ES-I3 (cell line): Measurements from ENCODE around the gene CNKSR2.
A peak's percentile ranks its signal among the peaks of the same experiment; 100 is the strongest.

Experiments
- H3K36me3 ChIP-seq: 2 replicates; pipeline ENCODE4 v1.6.1; 2013; ENCODE audit warnings: mild to moderate bottlenecking, low read length, control low read depth, moderate library complexity; ENCODE audit not compliant: insufficient read depth
- H3K4me1 ChIP-seq: 2 replicates; pipeline ENCODE4 v1.6.1; 2013; ENCODE audit warnings: mild to moderate bottlenecking, control low read depth, low read length; ENCODE audit not compliant: insufficient read depth
- H3K9ac ChIP-seq: 2 replicates; pipeline ENCODE4 v1.6.1; 2013; ENCODE audit warnings: low read depth, mild to moderate bottlenecking, low read length, moderate library complexity
- H3K9me3 ChIP-seq: 2 replicates; pipeline ENCODE4 v1.6.1; 2013; ENCODE audit warnings: mild to moderate bottlenecking, low read length, moderate library complexity; ENCODE audit not compliant: control insufficient read depth, insufficient read depth

Gene CNKSR2

DNA sequence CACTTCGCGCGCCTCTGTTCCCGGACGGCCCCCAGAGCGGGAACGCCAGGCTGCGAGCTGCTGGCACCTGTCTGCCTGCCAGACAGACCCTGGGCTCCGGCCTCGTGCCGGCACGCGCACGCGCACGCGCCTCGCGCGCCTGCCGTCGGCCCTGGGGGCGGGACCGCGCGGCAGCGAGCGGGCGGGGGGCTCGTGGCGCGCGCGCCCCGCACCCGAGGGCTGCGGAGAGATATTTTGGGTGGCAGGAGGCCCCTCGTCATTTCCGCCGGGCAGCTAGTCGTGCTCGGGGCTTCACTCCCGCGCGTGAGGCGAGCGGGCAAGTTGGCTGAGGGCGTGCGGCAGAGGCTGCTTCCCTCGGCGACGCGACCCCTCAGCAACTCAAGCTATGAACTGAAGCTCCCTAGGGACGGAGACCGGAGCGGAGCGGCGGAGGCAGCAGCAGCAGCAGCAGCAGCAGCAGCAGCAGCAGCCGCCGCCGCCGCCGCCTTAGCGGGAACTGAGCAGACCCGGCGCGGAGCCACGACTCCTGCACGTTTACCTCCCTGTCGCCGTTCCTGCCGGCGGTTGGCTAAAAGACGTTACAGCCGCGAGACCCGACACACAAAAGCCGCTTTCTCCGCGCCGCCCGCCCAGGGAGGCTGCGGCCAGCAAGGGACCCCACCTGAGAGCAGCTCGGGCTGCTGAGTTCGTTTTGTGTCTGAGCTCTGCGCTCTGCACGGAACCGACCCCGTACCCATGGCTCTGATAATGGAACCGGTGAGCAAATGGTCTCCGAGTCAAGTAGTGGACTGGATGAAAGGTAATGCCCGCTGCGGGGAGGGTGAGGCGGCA lies at the start of gene CNKSR2:
Gene CNKSR2 (plus strand): TSS at position 256 of the 831 bp plus-strand sequence. CDS start 480 bp downstream, at position 736.
- Histone ChIP-seq H3K9ac (peak within 1 kb of the TSS; percentile 67; the same call in 1 of the 2 replicates), H3K36me3 (no peaks in the 10 kb centered on the region), H3K4me1 (no peaks in the 10 kb centered on the region), H3K9me3 (no peaks in the 10 kb centered on the region)

DNA sequence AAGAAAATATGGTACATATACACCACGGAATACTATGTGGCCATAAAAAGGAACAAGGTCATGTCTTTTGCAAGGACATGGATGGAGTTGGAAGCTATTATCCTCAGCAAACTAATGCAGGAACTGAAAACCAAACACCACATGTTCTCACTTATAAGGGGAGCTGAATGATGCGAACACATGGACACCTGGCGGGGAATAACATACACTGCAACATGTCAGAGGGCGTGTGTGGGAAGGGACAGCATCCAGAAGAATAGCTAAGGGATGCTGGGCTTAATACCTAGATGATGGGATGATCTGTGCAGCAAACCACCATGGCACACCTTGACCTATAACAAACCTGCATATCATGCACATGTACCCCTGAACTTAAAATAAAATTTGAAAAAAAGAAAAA lies 19.5 kb upstream of the CNKSR2 start:
- H3K9ac ChIP-seq, result no peak overlapping the region
- no peaks in the 10 kb centered on the region for H3K4me1 ChIP-seq
- no peaks in the 10 kb centered on the region for H3K9me3 ChIP-seq
- no peaks in the 10 kb centered on the region for H3K36me3 ChIP-seq

DNA sequence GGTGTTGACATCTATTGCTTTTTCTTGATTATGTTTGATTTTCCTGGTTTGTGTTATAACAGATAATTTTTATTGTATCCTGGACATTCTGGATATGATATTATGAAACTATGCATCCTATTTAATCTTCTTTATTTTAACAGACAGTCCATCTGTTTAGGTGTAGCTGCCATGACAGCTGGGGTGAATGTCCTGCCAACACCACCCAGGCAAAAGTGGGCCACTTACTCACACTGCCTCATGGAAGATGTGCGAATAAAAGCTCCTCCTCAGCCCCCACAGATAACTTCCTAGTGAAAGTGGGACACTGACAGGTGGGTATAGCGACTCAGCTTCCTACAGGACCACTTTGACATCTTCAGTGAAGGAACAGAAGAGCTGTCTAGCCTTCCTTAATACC lies 18.4 kb upstream of the CNKSR2 start:
- no peaks in the 10 kb centered on the region for H3K36me3 ChIP-seq
- H3K4me1 ChIP-seq, result no peaks in the 10 kb centered on the region
- no peak overlapping the region for H3K9ac ChIP-seq
- H3K9me3 ChIP-seq, result no peaks in the 10 kb centered on the region

DNA sequence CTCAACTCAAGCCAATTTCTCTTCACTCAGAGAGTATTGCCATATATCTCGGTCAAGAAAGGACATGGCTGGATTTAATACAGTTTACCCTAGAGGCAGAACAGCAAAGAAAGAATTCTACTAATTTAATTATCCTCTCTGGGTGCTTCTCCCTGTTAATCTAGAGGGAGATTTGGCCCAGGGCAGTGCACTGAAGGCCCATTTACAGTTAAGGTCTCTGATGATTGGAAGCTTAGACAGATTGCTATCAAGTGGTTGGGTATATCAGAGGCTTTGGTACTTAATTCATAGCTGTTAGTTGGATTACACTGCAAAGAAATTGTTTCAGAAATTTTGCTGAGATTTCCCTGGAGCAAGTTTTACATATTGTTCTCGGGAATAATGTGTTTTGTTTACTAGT lies 4.6 kb upstream of the CNKSR2 start:
- Histone ChIP-seq H3K36me3 (no peaks in the 10 kb centered on the region; the same call in 1 of the 2 replicates), H3K9me3 (no peaks in the 10 kb centered on the region), H3K4me1 (no peaks in the 10 kb centered on the region), H3K9ac (no peak overlapping the region)

DNA sequence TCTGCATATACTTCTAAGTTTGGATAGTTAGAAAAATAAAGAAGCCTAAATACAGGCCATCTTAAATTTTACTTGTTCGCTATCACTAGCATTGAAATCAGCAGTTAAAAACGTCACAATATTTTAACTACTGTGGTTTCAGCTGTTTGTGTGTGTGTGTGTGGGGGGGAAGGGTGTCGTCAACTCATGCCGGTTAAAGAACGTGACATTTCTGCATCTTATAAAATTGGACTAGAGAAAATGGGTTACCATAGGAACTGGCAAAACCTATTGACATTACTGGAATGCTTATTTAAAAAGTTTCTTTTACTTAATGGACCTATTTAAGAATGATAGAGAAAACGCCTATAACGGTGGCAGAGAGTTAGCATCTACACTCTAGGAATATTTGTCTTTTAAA lies 1.2 kb upstream of the CNKSR2 start:
- H3K9me3 ChIP-seq, result no peaks in the 10 kb centered on the region
- no peak overlapping the region for H3K9ac ChIP-seq
- H3K4me1 ChIP-seq, result no peaks in the 10 kb centered on the region
- no peaks in the 10 kb centered on the region; the same call in 1 of the 2 replicates for H3K36me3 ChIP-seq

DNA sequence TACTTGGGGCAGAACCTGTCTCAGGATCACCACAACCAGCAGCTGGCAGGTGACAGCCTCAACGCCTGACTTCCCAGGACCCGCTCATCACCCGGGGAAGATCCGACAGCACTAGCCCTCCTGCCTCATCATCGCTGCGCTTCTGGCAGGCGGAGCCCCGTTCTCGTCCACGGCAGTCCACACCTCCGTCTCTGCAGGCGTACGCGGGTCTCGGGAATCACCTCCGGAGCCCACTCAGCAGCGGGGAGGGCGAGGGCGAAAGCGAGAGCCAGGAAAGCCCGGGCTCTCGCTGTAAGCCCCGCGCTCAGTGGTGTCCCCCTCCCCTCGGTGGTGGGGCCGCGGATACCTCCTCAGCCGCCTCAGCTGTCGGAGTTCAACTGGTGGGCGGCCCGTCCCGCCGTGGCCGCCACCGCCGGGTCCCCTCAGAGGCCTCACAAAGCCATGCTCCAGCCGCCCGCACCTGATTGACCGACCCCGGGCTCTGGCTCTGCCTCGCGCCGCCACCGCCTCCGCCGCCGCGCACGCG lies 518 bp upstream of the CNKSR2 start:
- Histone ChIP-seq H3K9ac (peak overlapping the region; percentile 67; the same call in 1 of the 2 replicates), H3K4me1 (no peaks in the 10 kb centered on the region), H3K36me3 (no peaks in the 10 kb centered on the region; the same call in 1 of the 2 replicates), H3K9me3 (no peaks in the 10 kb centered on the region)

DNA sequence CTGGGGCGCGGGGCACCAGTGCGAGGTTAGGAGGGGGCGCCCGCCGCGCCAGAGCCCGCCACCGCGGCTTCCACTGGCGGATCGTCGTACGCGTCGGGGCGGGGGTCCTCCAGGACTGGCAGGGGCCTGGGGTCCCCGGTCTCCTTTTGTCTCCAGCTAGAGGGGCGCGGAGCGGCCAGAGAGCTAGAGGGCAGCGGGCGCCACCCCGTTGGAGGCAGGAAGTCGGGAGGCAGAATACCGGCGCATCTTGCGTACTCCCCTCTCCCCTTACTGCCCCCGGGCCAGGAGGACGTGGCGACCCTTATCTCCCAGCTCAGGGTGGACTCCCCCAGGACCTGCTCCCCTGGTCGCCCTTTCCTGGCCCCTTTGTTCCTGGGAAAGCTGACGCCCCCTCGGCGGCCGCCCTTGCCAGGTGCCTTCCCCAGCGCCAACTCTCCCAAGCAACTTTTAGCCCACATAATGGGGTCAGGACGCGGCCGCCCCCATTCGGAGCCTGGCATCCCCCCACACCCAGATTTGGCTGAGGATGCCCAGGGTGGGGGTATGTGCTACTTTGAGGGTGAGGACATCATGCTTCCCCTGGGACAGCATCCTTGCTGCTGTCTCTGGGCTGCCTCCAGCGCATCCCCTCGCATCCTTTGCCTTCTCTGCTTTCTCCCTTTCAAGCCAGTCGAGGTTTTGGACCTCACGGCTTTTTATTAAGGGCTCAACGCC lies 933 bp downstream of the CNKSR2 start:
- Histone ChIP-seq H3K9ac (peak overlapping the region; percentile 67; the same call in 1 of the 2 replicates), H3K9me3 (no peaks in the 10 kb centered on the region), H3K4me1 (no peaks in the 10 kb centered on the region), H3K36me3 (no peaks in the 10 kb centered on the region)

DNA sequence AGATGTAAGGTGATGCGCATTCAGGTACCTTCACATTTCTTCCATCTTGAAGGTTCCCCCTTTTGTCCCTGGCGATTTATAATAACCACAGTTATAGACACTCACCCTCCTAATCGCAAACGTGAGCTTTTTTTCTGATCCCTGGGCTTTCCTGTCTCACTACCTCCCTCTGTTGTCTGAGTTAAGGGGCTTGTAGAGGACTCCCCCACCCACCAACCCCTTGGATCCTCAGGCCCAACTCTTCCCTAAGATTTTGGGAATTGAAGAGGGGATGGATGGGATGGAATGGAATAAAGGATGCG lies 1.4 kb downstream of the CNKSR2 start:
- Histone ChIP-seq H3K9ac (peak overlapping the region; percentile 67), H3K9me3 (no peaks in the 10 kb centered on the region), H3K36me3 (no peaks in the 10 kb centered on the region), H3K4me1 (no peaks in the 10 kb centered on the region)

DNA sequence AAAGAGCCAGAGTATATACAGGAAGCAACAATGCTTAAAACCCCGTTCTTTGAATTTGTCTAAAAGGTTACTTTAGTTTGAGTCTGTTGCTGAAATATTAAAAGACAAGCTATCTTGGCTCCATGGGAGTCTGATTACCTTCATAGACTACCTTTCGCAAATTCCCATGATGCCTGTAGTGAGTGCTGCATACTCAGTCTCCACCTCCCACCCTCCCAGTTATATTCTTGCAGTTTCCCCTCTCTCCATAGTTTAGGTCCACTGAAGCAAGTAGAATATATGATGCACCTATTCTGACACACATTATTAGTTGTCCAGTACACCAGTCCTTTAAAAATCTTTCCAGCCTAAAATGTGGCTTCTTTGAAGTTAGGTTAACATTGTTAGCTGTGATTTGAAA lies 2.4 kb downstream of the CNKSR2 start:
- H3K4me1 ChIP-seq, result no peaks in the 10 kb centered on the region
- no peaks in the 10 kb centered on the region for H3K9me3 ChIP-seq
- H3K9ac ChIP-seq, result no peak overlapping the region

DNA sequence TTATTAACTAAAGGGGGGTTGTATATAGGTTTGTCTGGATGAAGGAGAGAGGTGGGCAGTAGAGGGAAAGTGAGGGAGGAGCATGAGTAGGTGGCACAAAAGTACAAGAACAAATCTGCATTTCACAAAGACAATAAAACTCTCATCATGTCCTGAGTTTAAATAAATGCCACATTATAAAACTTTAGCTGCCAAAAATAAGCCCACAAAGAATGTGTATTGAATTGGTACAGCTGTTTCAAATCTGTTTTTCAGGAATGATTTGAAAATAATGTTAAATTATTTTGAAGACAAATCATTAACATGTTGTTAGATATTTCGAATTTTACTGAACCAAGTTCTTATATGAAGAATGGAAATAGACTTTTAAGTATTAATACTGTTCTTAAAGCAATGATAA lies 5.8 kb downstream of the CNKSR2 start:
- no peaks in the 10 kb centered on the region for H3K4me1 ChIP-seq
- no peaks in the 10 kb centered on the region for H3K9me3 ChIP-seq
- H3K36me3 ChIP-seq, result no peaks in the 10 kb centered on the region
- H3K9ac ChIP-seq, result no peak overlapping the region

More for the DNA sequence above, 2.4 kb downstream of the CNKSR2 start:
- no peaks in the 10 kb centered on the region for H3K36me3 ChIP-seq

DNA sequence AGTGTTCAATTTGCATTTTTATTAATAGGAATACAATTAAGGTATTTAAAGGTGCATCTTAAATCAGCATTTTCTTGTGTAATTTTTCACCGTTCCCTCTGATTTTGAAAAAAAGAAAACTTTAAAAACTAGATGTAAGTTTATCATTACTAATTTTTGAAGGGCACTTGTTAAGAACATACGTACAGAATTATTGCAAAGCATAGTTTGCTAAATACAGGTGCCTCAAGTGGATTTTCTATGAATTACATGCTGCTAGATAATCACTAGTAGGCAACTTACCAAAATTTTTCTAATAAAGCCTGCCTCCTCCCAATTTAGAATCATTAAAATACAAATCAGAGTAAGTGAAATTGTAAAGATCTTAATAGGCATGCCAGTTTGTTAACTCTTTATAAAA lies 8.5 kb downstream of the CNKSR2 start:
- H3K36me3 ChIP-seq, result no peaks in the 10 kb centered on the region
- H3K9ac ChIP-seq, result no peak overlapping the region
- H3K4me1 ChIP-seq, result no peaks in the 10 kb centered on the region
- no peaks in the 10 kb centered on the region for H3K9me3 ChIP-seq

DNA sequence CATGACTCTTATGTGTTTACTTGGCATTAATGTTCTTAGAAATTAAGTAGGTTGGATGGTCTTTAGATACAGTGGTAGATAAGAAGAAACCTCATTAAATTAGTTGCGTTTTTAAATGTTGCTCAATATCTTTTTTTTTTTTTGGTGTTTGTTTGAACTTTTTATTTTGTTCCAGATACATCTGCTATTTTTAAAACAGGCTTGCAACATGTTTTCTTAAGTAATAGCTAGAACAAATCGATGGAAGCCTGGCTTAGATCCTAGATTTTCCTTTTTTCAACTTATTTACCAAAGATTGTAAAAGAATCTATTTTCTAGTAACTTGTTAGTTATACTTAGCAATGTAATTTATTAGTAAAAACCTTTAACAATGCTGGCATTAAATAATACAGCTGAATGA lies 9.3 kb downstream of the CNKSR2 start:
- no peaks in the 10 kb centered on the region for H3K36me3 ChIP-seq
- H3K4me1 ChIP-seq, result no peaks in the 10 kb centered on the region
- H3K9me3 ChIP-seq, result no peaks in the 10 kb centered on the region
- H3K9ac ChIP-seq, result no peak overlapping the region

DNA sequence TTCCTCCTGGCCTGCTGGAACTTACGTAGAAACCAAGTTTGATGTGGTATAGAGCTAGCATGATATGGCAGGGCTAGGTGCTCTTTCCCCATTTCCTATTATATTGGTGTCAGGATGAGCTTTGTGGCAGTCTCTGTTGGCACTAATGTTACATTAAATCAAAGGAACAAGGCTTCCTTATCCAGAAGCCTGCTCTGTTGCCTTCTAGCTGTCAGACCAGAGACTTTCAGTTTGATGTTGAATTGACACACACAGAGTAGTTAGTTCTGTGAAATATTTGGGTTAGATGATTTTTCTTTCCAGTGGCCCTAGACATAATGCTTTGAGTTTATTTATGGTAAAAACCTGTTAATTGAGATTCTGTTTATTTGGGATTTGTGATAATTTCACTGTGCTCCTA lies 10.0 kb downstream of the CNKSR2 start:
- no peaks in the 10 kb centered on the region for H3K36me3 ChIP-seq
- H3K9me3 ChIP-seq, result no peaks in the 10 kb centered on the region; the same call in 1 of the 2 replicates
- H3K4me1 ChIP-seq, result no peaks in the 10 kb centered on the region
- no peak overlapping the region for H3K9ac ChIP-seq

DNA sequence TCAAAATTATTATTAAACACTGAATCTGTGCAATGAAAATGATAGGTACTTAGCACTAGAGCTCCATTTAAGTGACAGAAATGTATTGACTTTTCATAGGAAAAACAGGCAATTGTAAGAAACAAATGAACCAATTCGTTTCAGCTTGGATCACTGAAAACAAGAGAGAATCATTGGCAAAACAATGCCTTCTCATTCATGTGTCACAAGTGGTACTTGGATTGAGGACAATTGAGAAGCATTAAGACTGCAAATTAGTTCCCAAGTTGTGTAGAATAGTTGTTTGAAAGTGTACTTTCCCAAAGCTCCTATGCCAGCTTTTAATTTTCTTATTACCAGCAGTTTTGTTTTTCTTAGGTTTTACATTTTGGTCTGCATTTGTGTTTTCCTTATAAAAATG lies 20.6 kb downstream of the CNKSR2 start:
- H3K4me1 ChIP-seq, result peaks cover 8% of the 10 kb centered on the region; the same call in 1 of the 2 replicates
- peaks cover 12% of the 10 kb centered on the region for H3K9me3 ChIP-seq
- no peaks in the 10 kb centered on the region for H3K36me3 ChIP-seq
- no peak overlapping the region for H3K9ac ChIP-seq

DNA sequence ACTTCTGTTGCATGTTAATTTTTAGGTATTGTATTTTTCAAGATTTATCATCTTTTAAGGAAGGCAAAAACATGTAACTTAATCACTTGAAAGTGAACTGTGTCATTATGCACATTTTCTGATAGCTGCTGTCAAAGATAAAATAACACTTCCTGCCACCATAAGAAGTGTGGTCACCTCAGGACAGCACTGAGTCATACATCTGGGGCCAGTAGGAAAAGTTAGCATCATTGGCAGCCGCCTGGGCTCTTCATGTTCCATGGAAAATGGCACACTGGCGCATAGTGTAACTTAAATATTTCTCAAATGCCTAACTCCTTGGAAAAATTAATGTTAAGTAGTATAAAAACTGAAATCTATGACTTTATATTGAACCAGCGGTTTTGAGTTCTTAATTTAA lies 24.2 kb downstream of the CNKSR2 start:
- H3K9ac ChIP-seq, result no peak overlapping the region
- no peaks in the 10 kb centered on the region for H3K9me3 ChIP-seq
- no peaks in the 10 kb centered on the region for H3K36me3 ChIP-seq
- H3K4me1 ChIP-seq, result peaks cover 8% of the 10 kb centered on the region; the same call in 1 of the 2 replicates
